A549 treated with Mapracorat at 1 μM for 4 hours (cell line): ENCODE measurements around the gene TMEM121. TPM values are rescaled to one million over a fixed set of nuclear protein-coding genes. Genes with fewer than 3 reads are reported as not detected.

ENCODE experiments used
- total RNA-seq: library from RNA; stranded (reverse); fragments of 200-300 nt; extraction: Qiagen RNA extraction; gene quantifications from 5 replicates; pipeline ENCODE4 v1.2.3, GENCODE V29; 2022

Gene TMEM121
- 4.7 to 10.8 TPM (median 8.4 TPM) in 5 replicates for total RNA-seq

GRCh38 chr14:105525861-105526775 lies at the start of gene TMEM121:
TSS of gene TMEM121 (plus strand) at chr14:105526583. CDS start at chr14:105528835, 2,252 bp downstream.

GRCh38 chr14:105486163-105486973 lies 40.0 kb upstream of the TMEM121 start, which contains the start of gene CRIP1:
TSS of gene CRIP1 (plus strand) at chr14:105486886. CDS start at chr14:105487260, 374 bp downstream.

GRCh38 chr14:105490572-105491365 lies 35.6 kb upstream of the TMEM121 start, which contains the start of gene TEDC1:
TSS of gene TEDC1 (plus strand) at chr14:105491246. CDS start at chr14:105491376, 130 bp downstream.

Other genes with a start within 250 kb of the TMEM121 start
- 23.3 to 30.1 TPM (median 28.2 TPM) in 5 replicates for gene BRF1, start 225.6 kb upstream of the TMEM121 start, total RNA-seq
- 18.1 to 28.8 TPM (median 27.3 TPM) in 5 replicates for gene PACS2, start 211.8 kb upstream of the TMEM121 start, total RNA-seq
- gene TEX22, start 128.0 kb upstream of the TMEM121 start, total RNA-seq, result 0.13 to 0.53 TPM (median 0.16 TPM) in 5 replicates
- 55.7 to 86.3 TPM (median 79.1 TPM) in 5 replicates for gene MTA1, start 106.8 kb upstream of the TMEM121 start, total RNA-seq
- gene CRIP2, start 51.8 kb upstream of the TMEM121 start, total RNA-seq, result 112 to 211 TPM (median 199 TPM) in 5 replicates
- gene CRIP1, start 39.7 kb upstream of the TMEM121 start, total RNA-seq, result 1,786 to 1,947 TPM (median 1,895 TPM) in 5 replicates
- gene TEDC1, start 35.3 kb upstream of the TMEM121 start, total RNA-seq, result 29.4 to 53.0 TPM (median 43.2 TPM) in 5 replicates